ENCODE results near the gene LENG8. TPM values are rescaled to one million over a fixed set of nuclear protein-coding genes. Genes with fewer than 3 reads are reported as not detected.
"Not testable (repeated sequence)": the region's sequence is repeated elsewhere in the genome, so short reads cannot be mapped to it uniquely, and the experiment has no call there.

The LENG8 gene
- total and polyA plus RNA-seq, 7 donors = 13.6 to 286 (median 81.3) TPM

DNA sequence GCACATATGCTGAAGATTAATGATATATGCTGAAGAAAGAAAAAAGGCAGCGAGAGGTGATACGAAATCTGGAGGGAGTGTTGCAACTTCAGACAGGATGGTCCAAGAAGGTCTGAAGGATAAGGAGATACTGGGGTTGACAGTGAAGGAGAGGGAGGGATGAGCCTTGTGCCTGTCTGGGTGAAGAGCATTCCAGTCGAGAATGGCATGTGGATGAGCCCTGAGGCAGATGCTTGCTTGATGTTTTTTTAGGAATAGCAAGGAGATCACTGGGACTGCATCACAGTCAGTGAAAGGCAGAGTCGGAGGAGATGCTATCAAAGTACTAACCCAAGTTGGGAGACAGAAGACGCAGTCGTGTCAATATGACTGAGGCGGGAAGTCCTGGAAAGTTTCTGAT, 40.3 kb downstream of the LENG8 start:
- TF ChIP-seq, protein P1, sequence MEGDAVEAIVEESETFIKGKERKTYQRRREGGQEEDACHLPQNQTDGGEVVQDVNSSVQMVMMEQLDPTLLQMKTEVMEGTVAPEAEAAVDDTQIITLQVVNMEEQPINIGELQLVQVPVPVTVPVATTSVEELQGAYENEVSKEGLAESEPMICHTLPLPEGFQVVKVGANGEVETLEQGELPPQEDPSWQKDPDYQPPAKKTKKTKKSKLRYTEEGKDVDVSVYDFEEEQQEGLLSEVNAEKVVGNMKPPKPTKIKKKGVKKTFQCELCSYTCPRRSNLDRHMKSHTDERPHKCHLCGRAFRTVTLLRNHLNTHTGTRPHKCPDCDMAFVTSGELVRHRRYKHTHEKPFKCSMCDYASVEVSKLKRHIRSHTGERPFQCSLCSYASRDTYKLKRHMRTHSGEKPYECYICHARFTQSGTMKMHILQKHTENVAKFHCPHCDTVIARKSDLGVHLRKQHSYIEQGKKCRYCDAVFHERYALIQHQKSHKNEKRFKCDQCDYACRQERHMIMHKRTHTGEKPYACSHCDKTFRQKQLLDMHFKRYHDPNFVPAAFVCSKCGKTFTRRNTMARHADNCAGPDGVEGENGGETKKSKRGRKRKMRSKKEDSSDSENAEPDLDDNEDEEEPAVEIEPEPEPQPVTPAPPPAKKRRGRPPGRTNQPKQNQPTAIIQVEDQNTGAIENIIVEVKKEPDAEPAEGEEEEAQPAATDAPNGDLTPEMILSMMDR (IDR thresholded peaks at IDR 0.05) = no peak
- no peak for TF ChIP-seq POLR2AphosphoS5 (IDR thresholded peaks at IDR 0.05)
- no peak for TF ChIP-seq POLR2A (IDR thresholded peaks at IDR 0.05)
- no peak for TF ChIP-seq EP300 (IDR thresholded peaks at IDR 0.05)
- no peak for DNase-seq
- H3K4me1 ChIP-seq = no peaks in the 10 kb centered on the region
- intact Hi-C loops (cut with DNase I) = loop anchor here (10.0 kb wide), 1 partner anchor 185 kb away; no protein-coding TSS in a partner anchor
- 70 to 77% methylated on average over 7 of the region's 7 CpGs for WGBS, 2 donors
- H3K27me3 ChIP-seq = peaks cover 0 to 14% (median 0%) of the 10 kb centered on the region in 3 donors
- no peaks in the 10 kb centered on the region for H3K9me3 ChIP-seq
- H3K36me3 ChIP-seq = no peaks in the 10 kb centered on the region
- H3K4me3 ChIP-seq = no peak overlapping the region
- no peak overlapping the region for H3K27ac ChIP-seq

DNA sequence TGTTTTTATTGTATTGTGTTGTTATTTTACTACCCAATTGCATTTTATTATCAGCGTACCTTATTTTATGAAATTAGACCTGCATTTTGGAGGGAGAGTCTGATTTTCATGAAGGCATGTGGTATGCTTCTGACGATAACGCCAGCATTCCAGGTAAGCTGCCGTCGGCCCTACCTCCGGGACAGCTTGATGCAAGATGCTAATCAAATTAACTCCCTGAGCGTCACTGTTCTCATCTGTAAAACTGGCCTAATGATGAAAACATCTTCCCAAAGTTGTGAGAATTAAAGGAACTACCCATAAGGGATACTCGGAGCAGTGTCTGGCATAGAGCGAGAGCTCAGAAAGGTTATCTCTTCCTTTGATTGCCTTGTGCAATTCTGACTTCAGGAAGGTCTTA, 40.8 kb downstream of the LENG8 start:
- Histone ChIP-seq H3K27me3 (peaks cover 0 to 18% (median 0%) of the 10 kb centered on the region in 3 donors), H3K4me3 (no peak overlapping the region), H3K36me3 (no peaks in the 10 kb centered on the region), H3K4me1 (no peaks in the 10 kb centered on the region), H3K9me3 (no peaks in the 10 kb centered on the region), H3K27ac (no peak overlapping the region)
- TF ChIP-seq POLR2AphosphoS5 (IDR thresholded peaks at IDR 0.05) (no peak), POLR2A (IDR thresholded peaks at IDR 0.05) (no peak), EP300 (IDR thresholded peaks at IDR 0.05) (no peak)
- TF ChIP-seq, protein P1 (IDR thresholded peaks at IDR 0.05) = no peak
- no peak for DNase-seq
- intact Hi-C loops (cut with DNase I) = loop anchor here (10.0 kb wide), 1 partner anchor 185 kb away; no protein-coding TSS in a partner anchor
- WGBS, 2 donors = 67% methylated on average over 9 of the region's 9 CpGs

DNA sequence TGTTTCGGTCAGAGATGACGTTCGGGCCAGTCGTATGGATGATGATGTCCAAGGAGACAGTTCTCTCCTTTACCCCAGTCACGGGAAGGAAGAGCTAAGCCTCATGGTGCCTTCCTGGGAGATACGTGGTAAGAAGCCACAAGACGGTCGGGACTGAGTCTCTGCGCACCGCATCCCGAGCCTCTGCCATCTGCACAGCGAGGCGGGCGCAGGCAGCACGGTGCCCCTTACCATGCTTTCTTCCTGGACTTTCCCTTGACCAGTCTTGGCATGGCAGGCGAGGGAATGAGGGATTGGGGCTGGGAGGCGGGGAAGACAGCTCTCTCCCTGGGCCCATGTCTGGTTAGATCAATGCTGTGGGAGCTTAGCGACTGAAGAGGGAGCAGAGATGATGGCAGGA, 43.6 kb downstream of the LENG8 start:
- Histone ChIP-seq H3K9me3 (no peaks in the 10 kb centered on the region), H3K36me3 (no peaks in the 10 kb centered on the region), H3K27ac (no peak overlapping the region), H3K27me3 (peaks cover 0 to 26% (median 0%) of the 10 kb centered on the region in 3 donors), H3K4me3 (no peak overlapping the region), H3K4me1 (no peaks in the 10 kb centered on the region)
- DNase-seq = no peak
- no peak for TF ChIP-seq POLR2AphosphoS5 (IDR thresholded peaks at IDR 0.05)
- TF ChIP-seq, protein P1 (IDR thresholded peaks at IDR 0.05) = no peak
- TF ChIP-seq EP300 (IDR thresholded peaks at IDR 0.05) = no peak
- 89 to 93% methylated on average over 18 of the region's 18 CpGs for WGBS, 2 donors
- intact Hi-C loops (cut with DNase I) = no loop called here

DNA sequence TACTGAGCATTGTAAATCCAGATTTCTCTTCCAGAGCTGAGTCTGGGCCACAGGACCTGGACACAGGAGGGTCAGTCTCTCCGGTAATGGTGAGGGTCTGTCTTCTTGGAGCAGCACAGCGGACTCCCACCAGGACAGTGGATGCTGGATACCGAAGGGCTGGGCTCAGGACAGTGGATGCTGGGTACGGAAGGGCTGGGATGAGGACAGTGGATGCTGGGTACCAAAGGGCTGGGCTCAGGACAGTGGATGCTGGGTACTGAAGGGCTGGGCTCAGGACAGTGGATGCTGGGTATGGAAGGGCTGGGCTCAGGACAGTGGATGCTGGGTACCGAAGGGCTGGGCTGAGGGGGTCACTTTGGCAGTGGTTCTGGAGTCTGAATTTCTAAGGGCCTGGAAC, 44.1 kb downstream of the LENG8 start:
- H3K4me3 ChIP-seq; H3K27ac ChIP-seq; H3K9me3 ChIP-seq; H3K4me1 ChIP-seq; intact Hi-C loops (cut with DNase I); DNase-seq; H3K36me3 ChIP-seq: not testable (repeated sequence)
- peaks cover 0 to 26% (median 0%) of the 10 kb centered on the region in 3 donors for H3K27me3 ChIP-seq
- 79 to 90% methylated on average over 5 of the region's 5 CpGs for WGBS, 2 donors

DNA sequence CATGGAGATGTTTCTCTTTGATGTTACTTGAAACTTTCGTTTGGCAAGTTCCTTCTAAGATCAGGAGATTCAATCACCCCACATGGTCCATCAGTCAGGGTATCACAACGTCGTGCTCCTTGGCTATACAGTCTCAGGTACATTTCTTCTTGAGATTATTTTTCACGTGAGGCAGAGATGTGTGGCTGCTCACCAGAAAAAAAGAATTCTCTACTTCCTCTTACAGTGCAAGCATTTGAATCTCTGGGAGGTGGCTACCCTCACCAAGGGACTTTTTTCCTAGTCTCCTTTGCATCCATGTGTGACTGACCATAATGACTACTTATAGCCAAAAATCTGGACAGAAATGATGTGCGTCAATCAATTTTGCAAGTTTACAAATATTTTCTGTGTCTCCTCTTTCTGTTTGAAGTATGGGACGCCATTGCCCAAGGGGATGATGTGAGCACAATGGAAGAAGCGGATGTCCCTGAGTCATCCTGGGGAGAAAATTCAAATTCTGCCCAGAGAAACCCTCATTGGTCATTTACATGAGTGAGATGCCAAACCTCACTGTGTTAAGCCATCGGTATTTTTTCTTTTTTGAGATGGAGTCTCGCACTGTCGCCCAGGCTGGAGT, 45.1 kb downstream of the LENG8 start:
- H3K4me1 ChIP-seq = no peaks in the 10 kb centered on the region
- no peaks in the 10 kb centered on the region for H3K9me3 ChIP-seq
- H3K4me3 ChIP-seq = no peak overlapping the region
- H3K36me3 ChIP-seq = no peaks in the 10 kb centered on the region
- DNase-seq = no peak
- intact Hi-C loops (cut with DNase I) = no loop called here
- TF ChIP-seq EP300 (IDR thresholded peaks at IDR 0.05) (no peak), POLR2AphosphoS5 (IDR thresholded peaks at IDR 0.05) (no peak), POLR2A (IDR thresholded peaks at IDR 0.05) (no peak)
- TF ChIP-seq, protein P1 (IDR thresholded peaks at IDR 0.05) = no peak
- H3K27me3 ChIP-seq = peaks cover 0 to 26% (median 0%) of the 10 kb centered on the region in 3 donors
- H3K27ac ChIP-seq = no peak overlapping the region
- WGBS, 2 donors = 76 to 77% methylated on average over 10 of the region's 10 CpGs

DNA sequence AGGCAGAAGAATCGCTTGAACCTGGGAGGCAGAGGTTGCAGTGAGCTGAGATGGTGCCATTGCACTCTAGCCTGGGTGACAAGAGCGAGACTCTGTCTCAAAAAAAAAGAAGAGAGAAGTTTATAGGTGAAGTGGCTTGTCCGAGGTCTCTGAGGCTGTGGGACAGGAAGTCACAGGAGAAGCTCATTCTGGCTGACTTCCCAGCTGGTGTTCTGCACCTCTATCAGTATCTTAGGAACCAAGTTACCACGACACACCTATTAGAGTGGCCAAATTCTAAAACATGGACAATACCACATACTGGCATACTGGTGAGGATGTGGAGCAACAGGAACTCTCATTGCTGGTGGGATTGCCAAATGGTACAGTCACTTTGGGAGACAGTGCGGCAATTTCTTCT, 46.3 kb downstream of the LENG8 start:
- DNase-seq; H3K4me3 ChIP-seq; intact Hi-C loops (cut with DNase I); H3K4me1 ChIP-seq; H3K36me3 ChIP-seq; H3K27ac ChIP-seq; H3K9me3 ChIP-seq: not testable (repeated sequence)
- 64 to 65% methylated on average over 5 of the region's 5 CpGs for WGBS, 2 donors
- H3K27me3 ChIP-seq = peaks cover 0 to 26% (median 0%) of the 10 kb centered on the region in 3 donors

DNA sequence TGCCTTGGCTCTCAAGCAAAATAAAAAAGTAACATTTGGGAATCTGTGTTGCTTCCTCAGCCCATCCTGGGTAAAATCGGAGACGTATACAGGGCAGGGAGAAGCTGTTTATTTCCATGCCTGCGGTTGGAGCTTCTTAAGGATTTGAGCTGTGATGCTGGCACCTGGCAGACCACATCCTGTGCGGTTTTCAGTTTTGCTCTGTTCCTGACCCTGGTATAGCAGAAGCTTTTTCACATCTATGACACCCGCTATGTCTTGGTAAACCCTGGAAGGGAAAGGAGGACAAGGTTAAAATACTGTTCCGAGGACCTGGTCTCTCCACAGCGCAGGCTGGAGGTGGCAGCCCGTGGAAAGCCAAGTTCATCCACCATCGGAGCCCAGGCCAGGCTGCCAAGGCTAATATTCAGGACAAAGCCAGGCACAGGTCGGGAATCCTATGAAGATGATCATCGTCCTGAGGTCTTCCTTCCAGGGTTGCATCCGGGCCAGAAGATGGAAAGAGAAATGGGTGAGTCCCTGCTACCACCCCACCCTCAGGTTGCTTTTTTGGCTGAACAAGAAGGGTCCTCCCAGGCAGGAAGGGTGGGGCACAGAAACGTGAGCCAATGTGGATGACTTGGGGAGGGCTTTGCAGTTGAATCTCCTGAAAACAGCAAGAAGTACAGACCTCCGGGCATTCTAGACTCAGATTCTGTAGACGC, 48.9 kb downstream of the LENG8 start:
- H3K27ac ChIP-seq; H3K4me3 ChIP-seq; H3K9me3 ChIP-seq; H3K4me1 ChIP-seq; intact Hi-C loops (cut with DNase I); DNase-seq; H3K36me3 ChIP-seq: not testable (repeated sequence)
- 57 to 72% methylated on average over 8 to 9 of the region's 15 CpGs for WGBS, 2 donors
- H3K27me3 ChIP-seq = peaks cover 0 to 26% (median 0%) of the 10 kb centered on the region in 3 donors

DNA sequence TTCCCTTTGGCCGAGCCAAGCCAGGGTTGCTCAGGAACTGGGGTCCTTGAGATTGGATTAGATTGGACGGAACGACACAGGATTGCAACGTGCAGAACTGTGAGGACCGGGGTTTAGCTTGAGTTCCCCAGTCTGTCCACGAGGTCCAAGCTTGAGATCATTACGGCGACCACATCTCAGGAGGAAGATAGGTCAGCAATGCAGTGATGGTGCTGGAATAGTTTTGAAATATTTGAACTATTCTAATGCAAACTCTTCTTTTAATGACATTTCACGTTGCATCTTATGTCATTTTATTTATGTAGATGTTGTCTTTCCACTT, 49.4 kb downstream of the LENG8 start:
- not testable (repeated sequence) for H3K9me3 ChIP-seq
- H3K27me3 ChIP-seq = peaks cover 0 to 24% (median 0%) of the 10 kb centered on the region in 3 donors

More for the DNA sequence above, 49.4 kb downstream of the LENG8 start:
- 75 to 82% methylated on average over 9 of the region's 9 CpGs for WGBS, 2 donors
- H3K4me1 ChIP-seq; H3K36me3 ChIP-seq; DNase-seq; intact Hi-C loops (cut with DNase I); H3K27ac ChIP-seq; H3K4me3 ChIP-seq: not testable (repeated sequence)
